SIG-M5 treated with dmso at 0.1 percent for 504 hours (cell line): Measurements from ENCODE around the gene MRPL52.
"Not testable (repeated sequence)": the region's sequence is repeated elsewhere in the genome, so short reads cannot be mapped to it uniquely, and the experiment has no call there.

Experiments
- DNase-seq: peaks from one replicate; lab custom pipeline; 2025; ENCODE audit not compliant: unreplicated experiment; lab: John Stamatoyannopoulos, UW

MRPL52 gene

GRCh38 chr14:22808388-22809209 is 21.1 kb upstream of the MRPL52 start:
- DNase-seq, result no peak

GRCh38 chr14:22811722-22812121 is 18.0 kb upstream of the MRPL52 start:
- DNase-seq, result no peak

GRCh38 chr14:22812744-22813143 is 16.9 kb upstream of the MRPL52 start:
- no peak for DNase-seq

GRCh38 chr14:22813145-22813544 is 16.5 kb upstream of the MRPL52 start:
- DNase-seq, result no peak

GRCh38 chr14:22814373-22814772 is 15.3 kb upstream of the MRPL52 start:
- DNase-seq, result no peak

GRCh38 chr14:22814941-22815713 is 14.6 kb upstream of the MRPL52 start, which contains the start of gene SLC7A7:
SLC7A7 (minus strand) TSS chr14:22815435; CDS start chr14:22813398, 2,037 bp downstream.
- no peak for DNase-seq

GRCh38 chr14:22819151-22819988 is 10.3 kb upstream of the MRPL52 start:
- DNase-seq, result no peak

GRCh38 chr14:22820731-22821130 is 9.0 kb upstream of the MRPL52 start:
- no peak for DNase-seq

- DNase-seq, result no peak
These were observed 8.3 kb upstream of the MRPL52 start for GRCh38 chr14:22821193-22822015.

GRCh38 chr14:22822016-22822570 is 7.6 kb upstream of the MRPL52 start:
- DNase-seq, result no peak

GRCh38 chr14:22822571-22823098 is 7.1 kb upstream of the MRPL52 start:
- DNase-seq, result peak; percentile 58

- DNase-seq, result no peak
These were observed 4.9 kb upstream of the MRPL52 start for GRCh38 chr14:22824711-22825359.

- DNase-seq, result not testable (repeated sequence)
These were observed 519 bp upstream of the MRPL52 start for GRCh38 chr14:22829076-22829660.

GRCh38 chr14:22830443-22831010 is 840 bp downstream of the MRPL52 start:
- no peak for DNase-seq

- DNase-seq, result no peak
These were observed 5.8 kb downstream of the MRPL52 start for GRCh38 chr14:22835505-22835904.

GRCh38 chr14:22836301-22837113 is 6.8 kb downstream of the MRPL52 start, which contains the start of gene MMP14:
MMP14 (plus strand) TSS chr14:22836585; CDS start chr14:22836818, 233 bp downstream.
- no peak for DNase-seq

GRCh38 chr14:22837114-22837749 is 7.5 kb downstream of the MRPL52 start:
- DNase-seq, result no peak
